ENCODE results near the gene SCO2. TPM values are rescaled to one million over a fixed set of nuclear protein-coding genes. Genes with fewer than 3 reads are reported as not detected.

Gene SCO2
- total and polyA plus RNA-seq, 2 of the 13 experiments (the other 11 are each of a cell fraction or from before 2014, with no cell fraction given), result 0.32 to 3.7 TPM

DNA sequence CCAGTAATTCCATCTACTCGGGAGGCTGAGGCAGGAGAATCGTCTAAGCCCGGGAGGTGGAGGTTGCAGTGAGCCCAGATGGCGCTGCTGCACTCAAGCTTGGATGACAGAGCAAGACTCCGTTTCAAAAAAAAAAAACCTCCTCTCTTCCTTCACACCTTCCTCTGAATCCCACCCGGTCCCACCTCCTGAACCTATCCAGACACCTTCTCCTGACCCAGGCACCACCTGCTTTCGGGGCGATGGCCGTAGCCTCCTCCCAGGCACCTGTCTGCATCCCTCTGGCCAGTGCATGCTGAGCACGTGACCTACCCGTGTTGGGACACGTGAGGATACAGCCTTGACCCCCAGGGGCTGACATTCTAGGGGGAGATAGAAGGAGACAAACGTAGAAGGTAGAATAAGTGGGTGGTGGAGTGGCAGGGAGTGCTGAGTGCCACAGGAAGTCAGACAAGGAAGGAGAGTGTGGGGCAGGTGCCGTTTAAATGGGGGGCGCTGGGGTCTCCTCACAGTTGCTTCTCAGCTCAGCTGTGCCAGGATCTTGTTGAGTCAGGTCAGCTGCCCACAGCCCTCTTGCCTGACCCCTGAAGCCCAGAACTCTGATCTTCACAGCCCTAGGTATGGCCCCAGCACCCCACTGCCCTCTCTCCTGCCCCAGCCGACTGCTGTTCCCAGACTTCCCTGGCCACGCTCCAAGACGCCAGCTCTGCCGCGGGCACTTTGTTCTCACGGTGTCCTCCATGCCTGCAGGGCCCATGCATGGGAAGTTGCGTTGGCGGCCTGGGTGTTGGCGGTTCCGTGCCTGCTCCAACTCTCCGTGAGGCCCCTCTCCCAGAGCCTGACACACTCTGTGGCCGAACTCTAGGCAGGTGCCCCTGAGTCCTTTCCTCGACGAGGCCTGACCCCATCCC lies 39.9 kb downstream of the SCO2 start (continued):
- TF ChIP-seq, protein P1, sequence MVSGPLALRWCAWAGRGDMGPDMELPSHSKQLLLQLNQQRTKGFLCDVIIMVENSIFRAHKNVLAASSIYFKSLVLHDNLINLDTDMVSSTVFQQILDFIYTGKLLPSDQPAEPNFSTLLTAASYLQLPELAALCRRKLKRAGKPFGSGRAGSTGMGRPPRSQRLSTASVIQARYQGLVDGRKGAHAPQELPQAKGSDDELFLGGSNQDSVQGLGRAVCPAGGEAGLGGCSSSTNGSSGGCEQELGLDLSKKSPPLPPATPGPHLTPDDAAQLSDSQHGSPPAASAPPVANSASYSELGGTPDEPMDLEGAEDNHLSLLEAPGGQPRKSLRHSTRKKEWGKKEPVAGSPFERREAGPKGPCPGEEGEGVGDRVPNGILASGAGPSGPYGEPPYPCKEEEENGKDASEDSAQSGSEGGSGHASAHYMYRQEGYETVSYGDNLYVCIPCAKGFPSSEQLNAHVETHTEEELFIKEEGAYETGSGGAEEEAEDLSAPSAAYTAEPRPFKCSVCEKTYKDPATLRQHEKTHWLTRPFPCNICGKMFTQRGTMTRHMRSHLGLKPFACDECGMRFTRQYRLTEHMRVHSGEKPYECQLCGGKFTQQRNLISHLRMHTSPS (CRISPR knock-in tag; IDR thresholded peaks at IDR 0.05; ENCODE audit: low read depth), result no peak; the same call in 1 of the 2 replicates
- TF ChIP-seq RFX3 (CRISPR knock-in tag; IDR thresholded peaks at IDR 0.05) (no peak), THYN1 (CRISPR knock-in tag; IDR thresholded peaks at IDR 0.05; ENCODE audit: borderline replicate concordance, low read depth) (no peak), TRAFD1 (CRISPR knock-in tag; IDR thresholded peaks at IDR 0.05; ENCODE audit: borderline replicate concordance) (no peak), ETV6 (CRISPR knock-in tag; conservative IDR thresholded peaks at IDR 0.05) (no peak), ZNF816 (CRISPR knock-in tag; IDR thresholded peaks at IDR 0.05; ENCODE audit: borderline replicate concordance) (peak; percentile 44; the same call in 1 of the 2 replicates), MLLT10 (CRISPR knock-in tag; IDR thresholded peaks at IDR 0.05) (no peak), MXD1 (CRISPR knock-in tag; IDR thresholded peaks at IDR 0.05) (peak; percentile 54; the same call in 1 of the 2 replicates), TSC22D2 (CRISPR knock-in tag; IDR thresholded peaks at IDR 0.05; ENCODE audit: borderline replicate concordance) (0 out of 2 replicates have a peak, but pooled peaks have one; percentile 30)
- TF ChIP-seq, protein P2, sequence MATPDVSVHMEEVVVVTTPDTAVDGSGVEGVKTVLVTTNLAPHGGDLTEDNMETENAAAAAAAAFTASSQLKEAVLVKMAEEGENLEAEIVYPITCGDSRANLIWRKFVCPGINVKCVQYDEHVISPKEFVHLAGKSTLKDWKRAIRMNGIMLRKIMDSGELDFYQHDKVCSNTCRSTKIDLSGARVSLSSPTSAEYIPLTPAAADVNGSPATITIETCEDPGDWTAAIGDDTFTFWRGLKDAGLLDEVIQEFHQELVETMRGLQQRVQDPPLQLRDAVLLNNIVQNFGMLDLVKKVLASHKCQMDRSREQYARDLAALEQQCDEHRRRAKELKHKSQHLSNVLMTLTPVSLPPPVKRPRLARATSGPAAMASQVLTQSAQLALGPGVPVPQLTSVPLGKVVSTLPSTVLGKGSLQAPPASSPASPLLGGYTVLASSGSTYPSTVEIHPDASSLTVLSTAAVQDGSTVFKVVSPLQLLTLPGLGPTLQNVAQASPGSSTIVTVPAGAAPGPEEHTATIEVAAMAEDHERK (CRISPR knock-in tag; IDR thresholded peaks at IDR 0.05; ENCODE audit: low read depth), result no peak
- TF ChIP-seq, protein P3, sequence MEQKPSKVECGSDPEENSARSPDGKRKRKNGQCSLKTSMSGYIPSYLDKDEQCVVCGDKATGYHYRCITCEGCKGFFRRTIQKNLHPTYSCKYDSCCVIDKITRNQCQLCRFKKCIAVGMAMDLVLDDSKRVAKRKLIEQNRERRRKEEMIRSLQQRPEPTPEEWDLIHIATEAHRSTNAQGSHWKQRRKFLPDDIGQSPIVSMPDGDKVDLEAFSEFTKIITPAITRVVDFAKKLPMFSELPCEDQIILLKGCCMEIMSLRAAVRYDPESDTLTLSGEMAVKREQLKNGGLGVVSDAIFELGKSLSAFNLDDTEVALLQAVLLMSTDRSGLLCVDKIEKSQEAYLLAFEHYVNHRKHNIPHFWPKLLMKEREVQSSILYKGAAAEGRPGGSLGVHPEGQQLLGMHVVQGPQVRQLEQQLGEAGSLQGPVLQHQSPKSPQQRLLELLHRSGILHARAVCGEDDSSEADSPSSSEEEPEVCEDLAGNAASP (CRISPR knock-in tag; IDR thresholded peaks at IDR 0.05; ENCODE audit: borderline replicate concordance), result peak; percentile 77; the same call in 1 of the 2 replicates
- TF ChIP-seq, protein P4, sequence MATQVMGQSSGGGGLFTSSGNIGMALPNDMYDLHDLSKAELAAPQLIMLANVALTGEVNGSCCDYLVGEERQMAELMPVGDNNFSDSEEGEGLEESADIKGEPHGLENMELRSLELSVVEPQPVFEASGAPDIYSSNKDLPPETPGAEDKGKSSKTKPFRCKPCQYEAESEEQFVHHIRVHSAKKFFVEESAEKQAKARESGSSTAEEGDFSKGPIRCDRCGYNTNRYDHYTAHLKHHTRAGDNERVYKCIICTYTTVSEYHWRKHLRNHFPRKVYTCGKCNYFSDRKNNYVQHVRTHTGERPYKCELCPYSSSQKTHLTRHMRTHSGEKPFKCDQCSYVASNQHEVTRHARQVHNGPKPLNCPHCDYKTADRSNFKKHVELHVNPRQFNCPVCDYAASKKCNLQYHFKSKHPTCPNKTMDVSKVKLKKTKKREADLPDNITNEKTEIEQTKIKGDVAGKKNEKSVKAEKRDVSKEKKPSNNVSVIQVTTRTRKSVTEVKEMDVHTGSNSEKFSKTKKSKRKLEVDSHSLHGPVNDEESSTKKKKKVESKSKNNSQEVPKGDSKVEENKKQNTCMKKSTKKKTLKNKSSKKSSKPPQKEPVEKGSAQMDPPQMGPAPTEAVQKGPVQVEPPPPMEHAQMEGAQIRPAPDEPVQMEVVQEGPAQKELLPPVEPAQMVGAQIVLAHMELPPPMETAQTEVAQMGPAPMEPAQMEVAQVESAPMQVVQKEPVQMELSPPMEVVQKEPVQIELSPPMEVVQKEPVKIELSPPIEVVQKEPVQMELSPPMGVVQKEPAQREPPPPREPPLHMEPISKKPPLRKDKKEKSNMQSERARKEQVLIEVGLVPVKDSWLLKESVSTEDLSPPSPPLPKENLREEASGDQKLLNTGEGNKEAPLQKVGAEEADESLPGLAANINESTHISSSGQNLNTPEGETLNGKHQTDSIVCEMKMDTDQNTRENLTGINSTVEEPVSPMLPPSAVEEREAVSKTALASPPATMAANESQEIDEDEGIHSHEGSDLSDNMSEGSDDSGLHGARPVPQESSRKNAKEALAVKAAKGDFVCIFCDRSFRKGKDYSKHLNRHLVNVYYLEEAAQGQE (IDR thresholded peaks at IDR 0.05; ENCODE audit: borderline replicate concordance in 1 of 2, low read depth in 1 of 2, low read length in 2 of 2), result no peak

Data from HepG2 (cell line).